Fibroblast of villous mesenchyme (primary cell): ENCODE results near the gene JAM2. TPM values are rescaled to one million over a fixed set of nuclear protein-coding genes. Genes with fewer than 3 reads are reported as not detected.

Experiments
- DNase-seq: peaks from one replicate; pipeline ENCODE4 v3.0.0-alpha.2; 2010; ENCODE audit warnings: low read depth
- H3K4me3 ChIP-seq: 2 replicates; pipeline ENCODE4 v1.5.1; 2011; ENCODE audit warnings: low read depth, mild to moderate bottlenecking, low read length
- CTCF ChIP-seq: IDR thresholded peaks from 2 replicates; pipeline ENCODE4 v1.5.1; 2012; ENCODE audit warnings: low read depth, mild to moderate bottlenecking, low read length; ENCODE audit not compliant: insufficient read depth
- total RNA-seq: library from RNA; depleted of rRNA; stranded (reverse); fragments of >200 nt; gene quantifications from 2 replicates; pipeline ENCODE4 v1.2.3, GENCODE V29; 2012

Gene JAM2
- total RNA-seq, 1 donor: 1.7 TPM

- TF ChIP-seq CTCF: no peak
- H3K4me3 ChIP-seq: no peak overlapping the region
- DNase-seq: no peak
These were observed 3.7 kb upstream of the JAM2 start for GRCh38 chr21:25635310-25635709.

GRCh38 chr21:25636727-25637126 lies 2.3 kb upstream of the JAM2 start:
- no peak for DNase-seq
- no peak for TF ChIP-seq CTCF
- no peak overlapping the region for H3K4me3 ChIP-seq

- DNase-seq: peak; percentile 59
- no peak overlapping the region for H3K4me3 ChIP-seq
- no peak for TF ChIP-seq CTCF
These were observed 1.0 kb upstream of the JAM2 start for GRCh38 chr21:25637851-25638659.

GRCh38 chr21:25639551-25640201 lies 618 bp downstream of the JAM2 start:
- H3K4me3 ChIP-seq: peak overlapping the region; percentile 61
- peak; percentile 14 for DNase-seq
- TF ChIP-seq CTCF: no peak

- DNase-seq: no peak
- peak overlapping the region; percentile 61 for H3K4me3 ChIP-seq
- TF ChIP-seq CTCF: no peak
These were observed 1.3 kb downstream of the JAM2 start for GRCh38 chr21:25640202-25640942.

- no peak overlapping the region for H3K4me3 ChIP-seq
- DNase-seq: no peak
- no peak for TF ChIP-seq CTCF
These were observed 1.9 kb downstream of the JAM2 start for GRCh38 chr21:25640943-25641292.
